GM19438 (cell line): ENCODE results near the gene ANKRD23.

Experiments used
- ATAC-seq: cut with Tn5 transposase; IDR thresholded peaks from one replicate; pipeline ENCODE4 v1.9.1; 2021; ENCODE audit warnings: low read depth; ENCODE audit not compliant: unreplicated experiment

ANKRD23 gene

DNA sequence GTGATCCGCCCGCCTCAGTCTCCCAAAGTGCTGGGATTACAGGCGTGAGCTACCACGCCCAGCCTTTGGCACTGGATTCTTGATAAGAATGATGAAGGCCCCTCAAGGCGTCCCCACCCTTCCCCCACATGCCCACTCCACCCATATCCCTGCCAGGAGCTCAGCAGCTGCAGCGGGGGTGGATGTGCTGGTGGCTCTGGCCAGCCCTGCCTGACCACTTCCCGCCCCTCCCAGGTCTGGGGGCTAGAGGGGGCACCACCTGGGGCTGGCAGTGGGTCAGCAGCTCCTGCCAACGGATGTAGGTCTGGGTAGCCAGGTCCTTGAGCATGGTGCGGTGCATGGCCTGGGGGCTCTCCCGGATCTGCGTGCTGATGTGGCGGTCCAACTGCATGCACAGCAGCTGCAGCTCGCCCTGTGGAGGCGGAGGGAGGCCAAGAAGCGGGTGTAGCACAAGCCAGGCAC, 33.8 kb upstream of the ANKRD23 start:
- ATAC-seq: no peak

DNA sequence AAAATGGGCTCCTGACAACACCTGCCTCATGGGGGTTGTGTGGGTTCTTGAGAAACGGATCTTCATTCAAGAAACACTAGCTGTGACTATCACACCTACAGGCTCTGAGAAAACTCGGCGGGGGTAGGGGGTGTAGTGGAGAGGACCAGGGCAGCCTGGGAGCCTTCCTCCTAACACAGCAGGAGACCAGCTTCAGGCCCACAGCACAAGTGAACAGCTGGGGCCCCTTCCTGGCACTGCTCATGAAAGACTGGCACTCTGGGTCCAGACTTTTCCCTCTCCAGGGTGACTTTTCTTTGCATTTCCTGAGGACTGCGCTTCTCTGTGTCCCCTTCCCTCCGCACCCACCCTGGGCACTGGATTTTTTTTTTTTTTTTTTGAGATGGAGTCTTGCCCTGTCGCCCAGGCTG, 33.2 kb upstream of the ANKRD23 start:
- ATAC-seq: no peak

DNA sequence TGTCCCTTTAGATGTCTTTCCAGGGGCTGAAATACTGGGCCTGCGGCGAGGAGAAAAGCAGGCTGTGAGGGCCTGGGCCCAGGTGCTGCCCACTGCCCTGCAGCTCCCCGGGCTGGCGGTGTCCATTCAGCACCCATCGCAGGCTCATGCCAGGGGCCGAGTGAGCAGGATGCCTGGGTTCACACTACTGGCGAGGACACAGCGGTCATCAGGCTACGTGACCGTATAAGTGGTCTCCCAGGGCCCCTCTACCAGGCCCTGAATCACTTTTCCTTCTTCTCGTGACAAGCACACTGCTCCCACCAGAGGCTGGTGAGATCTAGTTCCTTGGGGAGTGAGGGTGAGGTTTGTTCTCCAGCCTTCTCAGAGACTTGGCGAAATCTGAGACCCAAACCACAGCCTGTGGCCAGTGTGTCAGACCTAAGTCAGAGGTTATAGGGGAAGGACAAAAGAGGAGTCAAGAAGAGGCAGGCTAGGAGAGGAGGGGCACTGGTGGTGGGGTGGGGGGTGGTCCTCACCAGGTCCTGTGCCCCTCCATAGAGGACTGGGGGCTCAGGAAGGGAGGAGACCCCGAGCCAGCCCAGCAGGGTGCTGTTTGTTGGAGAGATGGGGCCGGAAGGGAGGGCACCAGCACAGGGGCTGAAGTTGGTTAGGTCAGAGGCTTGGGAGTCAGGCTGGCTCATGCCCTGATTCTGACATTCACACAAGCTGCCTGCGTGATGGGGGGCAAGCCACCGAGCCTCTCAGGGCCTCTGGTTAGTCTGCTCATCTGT, 32.6 kb upstream of the ANKRD23 start:
- ATAC-seq: no peak

DNA sequence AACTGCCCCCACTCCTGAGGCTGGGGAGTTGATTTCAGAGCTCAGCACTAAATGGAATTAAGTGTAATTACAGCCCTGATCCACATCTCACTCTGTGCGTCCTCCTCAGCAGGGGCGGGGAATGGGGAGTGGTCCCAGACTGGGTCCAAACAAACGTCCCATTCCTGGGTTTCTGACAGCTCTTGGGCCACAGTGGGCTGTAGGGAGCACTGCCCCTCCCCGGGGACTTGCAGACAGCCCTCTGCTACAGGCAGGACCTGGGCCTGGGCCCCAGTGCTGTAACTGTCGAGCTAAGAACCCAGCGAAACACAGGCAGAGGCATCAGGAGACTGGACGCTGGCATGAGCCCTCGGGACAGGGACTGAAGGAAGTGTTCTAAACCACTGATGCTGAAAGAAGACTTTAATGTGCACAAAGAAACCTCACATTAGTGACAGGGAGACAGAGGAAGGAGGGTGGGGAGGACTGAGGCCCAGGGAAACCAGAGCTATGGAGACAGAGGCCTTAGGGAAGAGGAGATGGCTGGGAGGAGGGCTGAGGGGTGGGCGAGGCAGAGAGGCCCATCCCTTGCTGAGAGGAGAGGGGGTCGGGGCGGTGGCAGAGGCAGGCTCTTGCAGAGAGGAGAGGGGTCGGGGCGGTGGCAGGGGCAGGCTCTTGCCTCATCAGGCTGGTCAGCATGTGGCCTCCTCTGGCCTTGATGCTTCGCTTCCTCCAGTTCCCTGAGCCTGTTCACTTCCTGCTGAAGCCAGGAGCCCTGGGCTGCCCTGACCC, 31.9 kb upstream of the ANKRD23 start:
- no peak for ATAC-seq

DNA sequence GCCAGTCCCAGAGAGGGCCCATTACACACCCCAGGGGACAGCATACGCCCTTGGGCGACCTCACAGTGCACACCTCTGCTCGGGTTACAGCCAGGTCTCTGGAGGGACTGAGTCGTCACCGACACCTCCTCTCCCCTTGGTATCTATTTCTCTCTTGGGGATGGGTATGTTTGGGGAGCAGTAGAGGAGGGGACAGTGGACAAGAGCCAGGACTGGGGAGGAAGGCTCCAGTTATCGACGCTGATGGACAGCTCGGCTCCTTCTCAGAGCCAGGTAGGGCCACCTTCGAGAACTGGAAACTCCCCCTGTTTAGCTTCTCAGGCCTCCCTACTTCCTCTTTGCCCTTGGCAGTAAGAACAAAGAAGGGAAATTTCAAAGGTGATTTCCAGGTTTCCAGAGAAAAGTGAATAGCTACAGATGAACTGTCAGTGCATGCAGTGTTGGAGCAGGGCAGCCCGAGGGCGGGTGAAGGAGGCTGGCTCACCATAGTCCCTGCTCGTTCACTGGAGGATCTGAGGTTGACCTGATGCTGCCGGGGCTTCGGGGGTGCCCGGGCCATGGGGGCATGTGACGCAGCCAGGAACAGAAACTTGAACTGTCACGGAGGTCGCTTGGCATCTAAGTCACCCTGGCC, 30.5 kb upstream of the ANKRD23 start:
- no peak for ATAC-seq

DNA sequence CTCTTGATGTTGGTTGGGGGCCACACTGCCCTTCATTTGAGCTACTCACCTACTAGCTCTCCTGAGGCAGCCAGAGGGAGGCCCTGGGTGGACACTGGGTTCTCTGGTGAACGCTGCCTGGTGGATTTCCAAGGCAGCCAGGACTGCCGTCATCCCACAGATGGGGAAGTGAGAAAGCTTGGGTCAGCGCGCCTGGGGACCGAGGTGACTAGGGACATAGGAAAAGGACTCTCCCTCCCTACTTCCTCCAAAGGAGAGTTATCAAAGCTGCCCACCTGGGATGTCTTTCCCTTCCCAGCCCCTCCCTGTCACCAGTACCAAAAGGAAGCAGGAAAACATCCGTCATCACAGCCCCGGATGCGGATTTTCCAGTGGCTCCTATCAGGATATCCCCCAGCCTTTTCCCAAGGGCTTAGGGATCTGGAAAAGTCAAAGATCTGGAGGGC, 29.9 kb upstream of the ANKRD23 start:
- no peak for ATAC-seq

DNA sequence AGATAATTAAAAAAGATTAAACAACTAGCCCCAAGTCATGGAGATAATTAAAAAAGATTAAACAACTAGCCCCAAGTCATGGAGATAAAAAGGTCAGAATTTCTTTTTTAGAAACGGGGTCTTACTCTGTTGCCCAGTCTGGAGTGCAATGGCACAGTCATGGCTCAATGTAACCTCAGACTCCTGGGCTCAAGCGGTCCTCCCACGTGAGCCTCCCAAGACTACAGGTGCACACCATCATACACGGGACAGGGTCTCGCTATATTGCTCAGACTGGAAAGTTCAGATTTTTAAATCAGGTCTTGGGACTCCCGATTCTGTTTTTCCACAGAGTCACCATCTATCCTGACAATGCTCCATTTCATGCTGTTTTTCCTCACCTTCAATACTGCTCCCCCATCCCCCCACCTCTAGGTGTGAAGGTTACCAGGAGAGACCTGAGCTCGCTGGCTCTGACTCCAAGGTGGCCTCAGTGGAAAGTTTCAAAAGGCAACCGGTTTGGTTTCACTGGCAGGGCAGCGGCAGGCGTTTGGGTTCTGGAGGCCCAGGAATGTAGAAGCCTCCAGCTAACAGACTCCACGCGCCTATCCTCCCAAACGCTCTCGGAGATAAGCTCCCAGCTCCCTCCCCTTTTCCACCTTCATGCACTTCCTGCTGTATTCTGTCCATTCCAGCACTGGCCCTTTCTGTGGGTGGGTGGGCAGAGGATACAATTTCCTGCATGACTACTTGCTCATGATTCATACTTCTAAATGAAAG, 28.9 kb upstream of the ANKRD23 start:
- ATAC-seq: no peak

DNA sequence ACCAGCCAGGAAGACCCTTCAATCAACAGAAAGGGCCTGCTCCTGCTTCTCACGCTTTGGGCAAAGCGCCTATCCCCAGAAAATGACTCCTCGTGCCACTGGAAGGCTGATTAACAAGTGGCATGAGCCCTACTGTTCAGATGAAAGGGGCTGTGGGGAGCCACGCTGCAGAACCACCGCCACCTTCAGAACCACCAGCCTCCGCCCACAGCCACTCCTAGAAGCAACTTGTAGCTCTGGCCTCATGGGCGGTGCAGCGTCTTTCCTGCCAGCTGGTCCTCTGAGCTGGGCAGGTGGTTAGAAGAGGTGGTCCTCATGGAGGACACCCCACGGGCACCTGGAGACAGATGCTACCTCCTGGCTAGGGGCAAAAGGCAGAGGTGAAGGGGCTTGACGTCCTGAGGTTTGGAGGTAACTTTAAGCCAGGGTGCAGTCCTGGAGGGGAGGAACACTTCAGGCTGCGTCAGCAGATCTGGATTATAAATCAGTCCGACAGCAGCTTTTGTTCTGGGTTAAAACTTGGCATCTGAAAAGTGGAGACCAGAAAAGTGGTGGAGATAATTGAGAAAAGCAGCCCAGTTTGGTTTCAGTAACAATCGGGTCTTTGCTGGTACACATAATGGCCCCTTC, 26.9 kb upstream of the ANKRD23 start:
- no peak for ATAC-seq

DNA sequence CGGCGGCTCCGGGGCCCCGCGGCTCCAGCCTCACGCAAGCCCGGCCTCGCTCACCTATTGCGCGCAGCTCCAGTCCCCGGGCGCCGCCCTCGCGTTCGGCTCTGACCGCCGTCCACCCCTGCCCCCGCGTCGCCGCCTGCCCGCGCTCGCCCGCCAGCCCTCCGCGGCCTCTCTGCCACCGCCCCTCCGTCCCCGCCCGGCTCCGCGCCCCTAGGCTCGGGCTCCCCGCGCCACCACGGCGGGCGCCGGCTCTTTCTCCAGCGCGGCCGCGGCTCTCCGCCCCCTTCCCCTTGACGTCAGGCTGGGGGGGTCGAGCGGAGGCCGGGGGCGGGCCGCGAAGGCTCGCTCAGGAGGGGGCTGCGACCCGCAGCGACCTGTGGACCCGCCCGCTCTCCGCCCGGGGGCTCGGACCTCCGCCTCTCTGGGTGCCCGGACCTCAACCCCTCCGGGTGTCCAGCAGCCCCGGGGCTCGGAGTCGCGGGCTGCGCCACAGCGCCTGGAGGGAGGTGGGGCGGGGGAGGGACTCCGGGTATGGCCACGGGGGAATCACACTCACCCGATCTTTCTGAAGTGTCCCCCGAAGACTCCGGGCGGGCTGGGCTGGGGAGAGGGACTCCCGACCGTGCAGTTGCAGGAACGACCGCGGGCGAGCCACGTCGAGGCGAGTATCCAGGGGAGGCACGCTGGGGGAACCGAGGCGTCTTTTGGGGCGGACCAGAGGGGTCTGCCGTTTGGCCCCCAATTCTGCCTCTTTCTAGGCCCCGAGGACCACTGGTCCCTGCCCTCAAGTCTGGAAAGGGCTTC, 26.2 kb upstream of the ANKRD23 start, which contains the start of gene SEMA4C:
TSS of gene SEMA4C (minus strand) at position 259 of the 804 bp plus-strand sequence. CDS start 2,194 bp downstream, outside the sequence.
- no peak for ATAC-seq

DNA sequence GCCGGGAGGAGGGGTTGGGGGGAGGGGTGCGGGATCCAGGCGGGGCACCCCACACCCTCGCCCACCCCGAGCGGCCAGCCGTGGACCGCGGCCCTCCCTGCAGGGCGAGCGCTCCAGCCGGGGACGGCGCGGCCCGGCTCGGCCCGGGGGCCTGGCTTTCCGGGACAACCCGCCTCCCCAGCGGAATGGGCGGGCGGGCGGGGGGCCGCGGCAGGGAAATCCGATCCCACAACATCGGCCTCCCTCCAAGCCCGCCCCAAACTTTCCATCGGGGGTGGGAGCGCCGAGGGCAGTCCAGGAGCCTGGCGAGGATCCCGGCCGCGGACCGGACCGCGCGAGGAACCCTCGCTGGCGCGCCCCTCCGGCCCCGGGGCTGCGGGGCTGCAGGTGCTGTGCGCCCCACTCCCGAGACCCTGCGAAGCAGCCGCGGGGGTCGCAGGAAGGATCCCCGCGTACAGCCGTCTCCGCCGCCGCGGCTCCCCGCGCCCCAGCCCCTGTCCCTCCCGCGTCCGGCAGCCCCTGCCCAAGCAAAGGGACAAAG, 25.5 kb upstream of the ANKRD23 start:
- no peak for ATAC-seq

DNA sequence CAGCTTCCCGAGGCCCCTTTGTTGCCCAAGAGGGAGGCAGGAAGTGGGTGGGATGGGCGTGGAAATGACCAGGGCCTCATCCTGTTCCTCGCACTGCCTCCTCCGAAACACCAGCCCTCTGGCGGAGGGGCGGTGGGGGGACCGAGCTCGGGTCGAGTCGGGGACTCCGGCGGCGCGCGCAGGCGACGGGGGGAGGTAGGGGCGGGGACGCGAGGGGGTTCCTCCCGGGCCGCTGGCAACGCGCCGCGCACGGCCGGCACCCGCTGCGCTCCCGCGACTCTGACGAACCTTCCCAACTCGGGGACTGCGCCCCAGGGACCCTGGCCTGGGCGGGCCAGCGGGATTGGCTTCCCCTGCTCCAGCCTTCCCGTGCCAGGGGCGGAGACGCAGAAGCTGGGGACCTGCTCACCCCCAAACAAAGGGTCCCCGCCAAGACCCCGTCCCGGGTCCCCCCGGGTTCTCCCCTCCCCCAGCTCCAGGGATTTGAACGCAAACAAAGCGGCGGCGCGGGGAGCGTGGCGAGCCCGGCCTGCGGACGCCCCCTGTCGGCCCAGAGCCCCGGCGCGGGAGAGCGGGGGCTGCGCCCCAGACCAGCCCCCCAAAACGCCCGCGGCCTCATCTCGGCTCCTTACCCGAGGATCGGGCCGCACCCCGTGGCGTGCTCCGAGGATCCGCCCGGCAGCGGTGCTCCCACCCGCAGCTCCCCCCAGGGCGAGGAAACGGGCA, 24.9 kb upstream of the ANKRD23 start:
- no peak for ATAC-seq

DNA sequence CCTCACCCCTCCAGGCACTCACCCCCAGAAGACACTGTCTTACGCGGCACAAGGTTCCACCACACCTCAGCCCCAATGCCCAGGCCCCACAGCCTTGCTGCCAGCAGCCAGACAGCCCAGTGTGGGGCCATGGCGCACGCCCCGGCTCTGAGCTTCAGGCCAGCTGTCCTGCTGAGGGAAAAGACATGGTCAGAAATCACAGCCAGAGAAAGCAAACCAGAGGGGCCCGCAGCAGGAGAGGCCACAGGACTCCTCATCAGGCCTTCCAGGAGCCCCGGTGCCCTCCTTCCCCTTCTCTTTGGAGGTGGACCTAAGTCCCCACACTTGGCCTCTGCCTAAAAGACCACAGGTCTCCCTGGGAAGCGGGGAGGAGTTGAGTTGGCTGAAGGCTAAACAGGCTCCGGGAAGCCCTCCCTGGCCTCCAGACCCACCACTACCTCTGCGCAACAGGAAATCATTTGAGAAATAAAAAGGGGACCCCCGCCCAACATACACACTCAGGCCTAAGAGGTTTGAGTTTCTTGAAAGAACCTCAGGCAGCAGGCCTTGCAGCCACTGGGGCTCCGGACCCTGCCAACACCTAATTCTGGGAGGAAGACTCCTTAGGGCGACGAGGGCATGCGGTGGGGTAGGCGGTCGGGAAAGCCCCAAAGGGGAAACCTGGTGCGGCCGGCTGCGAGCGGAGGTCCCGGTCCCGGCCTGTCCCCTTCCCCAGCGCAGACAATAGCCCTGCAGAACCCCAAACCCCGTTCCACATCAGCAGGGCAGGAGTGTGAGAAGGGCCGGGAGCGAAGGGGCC, 24.1 kb upstream of the ANKRD23 start:
- no peak for ATAC-seq

DNA sequence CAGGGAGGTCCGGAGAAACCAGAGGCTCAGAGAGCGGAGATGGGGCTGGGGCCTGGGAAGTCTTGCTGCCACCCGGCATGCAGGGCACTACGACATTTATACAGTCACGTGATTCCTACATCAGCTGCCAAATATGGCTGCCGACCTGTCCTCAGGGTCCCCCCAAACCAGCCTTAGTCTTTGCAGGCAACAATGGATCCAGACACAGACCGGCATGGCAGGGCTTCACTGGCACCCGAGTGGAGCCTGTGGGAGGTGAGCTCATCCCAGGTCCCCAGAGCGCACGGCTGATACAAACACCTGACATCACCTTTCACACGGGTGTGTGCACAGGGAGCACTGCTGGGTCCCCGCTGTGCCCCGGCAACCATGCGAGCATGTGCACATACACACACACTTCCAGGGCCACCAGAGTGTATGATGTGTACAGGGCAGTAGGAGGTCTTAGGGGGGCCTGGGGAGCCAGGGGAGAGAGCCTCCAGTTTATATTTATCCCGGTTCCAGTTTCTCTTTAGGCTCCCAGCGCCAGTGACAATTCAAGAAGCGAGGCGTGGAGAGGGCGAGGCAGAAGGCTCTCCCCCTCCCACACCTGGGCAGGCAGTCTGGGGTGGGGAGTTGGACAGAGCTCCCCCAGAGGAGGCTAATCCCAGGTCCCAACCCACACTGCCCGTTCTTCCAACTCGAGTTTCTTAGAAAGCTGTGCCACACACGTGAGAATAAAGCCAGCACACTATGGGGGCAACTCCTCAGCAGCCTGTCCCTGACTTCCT, 23.4 kb upstream of the ANKRD23 start:
- no peak for ATAC-seq

DNA sequence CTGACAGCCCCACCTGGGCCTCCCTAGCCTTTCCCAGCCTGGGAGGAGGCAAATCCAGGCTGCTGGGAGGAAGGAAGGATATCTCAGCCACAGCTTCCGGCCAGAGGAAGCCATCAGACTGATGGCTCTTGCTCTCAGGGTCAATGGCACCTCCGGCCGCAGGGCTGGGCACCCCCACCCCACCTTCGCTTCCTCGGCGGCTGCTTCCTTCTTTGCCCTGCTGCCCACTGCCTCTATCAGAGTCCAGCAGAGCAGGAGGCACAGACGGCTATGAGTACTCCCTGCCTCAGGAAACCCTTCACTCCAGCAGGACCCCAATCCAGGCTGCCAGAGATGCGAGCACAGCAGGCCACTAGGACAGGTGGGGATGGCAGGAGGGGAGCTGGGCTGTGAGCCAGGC, 22.8 kb upstream of the ANKRD23 start:
- ATAC-seq: no peak

DNA sequence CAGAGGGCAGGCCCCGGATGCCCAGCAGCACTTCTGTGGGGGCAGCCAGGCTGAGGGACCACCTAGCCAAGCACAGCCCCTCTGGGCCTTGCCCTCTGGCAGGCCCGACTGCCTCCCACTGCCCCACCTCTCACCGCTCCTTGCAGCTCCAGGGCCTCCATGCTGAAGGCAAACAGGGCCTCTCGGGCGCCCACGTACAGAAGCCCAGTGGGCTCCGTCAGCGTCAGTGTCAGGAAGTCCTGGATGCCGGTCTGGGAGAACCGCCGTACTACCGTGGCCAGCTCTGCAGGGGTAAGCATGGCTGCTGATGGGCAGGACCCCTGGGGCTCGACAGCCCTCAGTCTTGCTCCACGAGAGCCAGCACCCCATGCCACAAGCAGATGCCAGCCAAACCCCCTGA, 22.3 kb upstream of the ANKRD23 start:
- no peak for ATAC-seq

DNA sequence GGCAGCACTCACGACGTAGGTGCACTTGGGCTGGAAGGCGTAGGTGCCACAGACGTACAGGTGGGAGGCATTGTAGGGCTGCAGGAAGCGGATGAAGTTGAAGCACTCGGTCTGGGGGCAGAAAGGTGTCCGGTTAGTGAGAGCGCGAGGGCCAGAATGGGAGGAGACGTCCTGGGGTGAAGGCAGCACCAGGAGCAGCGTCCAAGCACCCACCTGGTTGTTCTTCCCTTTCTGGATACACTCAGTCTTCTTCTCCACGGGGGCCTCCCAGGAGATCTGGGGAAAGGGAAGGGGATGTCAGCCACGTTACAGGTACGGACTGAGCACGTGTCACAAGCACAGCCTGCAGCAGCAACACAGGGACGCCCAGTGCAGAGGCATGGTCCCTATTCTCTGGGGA, 21.8 kb upstream of the ANKRD23 start:
- ATAC-seq: no peak
